Activated T-helper 1 cell treated with anti-CD3 and anti-CD28 coated beads, Interleukin-12 subunit alpha, Interleukin-12 subunit beta, Interleukin-2, Interleukin-4 antibody, amounts not matched to agents 30 ng/mL and 10 ng/mL and 1 ng/mL, durations not matched to agents 14 hours and 24 hours and 36 hours (primary cell): ENCODE data around the gene ATP8A2. TPM values are rescaled to one million over a fixed set of nuclear protein-coding genes. Genes with fewer than 3 reads are reported as not detected.
"Not testable (repeated sequence)": the region's sequence is repeated elsewhere in the genome, so short reads cannot be mapped to it uniquely, and the experiment has no call there.

Source experiments
- DNase-seq: peaks from one replicate; pipeline ENCODE4 v3.0.0; 2021; ENCODE audit warnings: low spot score
- H3K27ac Mint-ChIP-seq: one replicate; pipeline ENCODE4 v1.8.0; 2021; ENCODE audit warnings: mild to moderate bottlenecking, mixed read lengths
- H3K27me3 Mint-ChIP-seq: one replicate; pipeline ENCODE4 v1.8.0; 2022; ENCODE audit warnings: mild to moderate bottlenecking, moderate library complexity, mixed read lengths; ENCODE audit not compliant: insufficient read depth
- H3K36me3 Mint-ChIP-seq: one replicate; pipeline ENCODE4 v1.8.0; 2021; ENCODE audit warnings: low read depth, mixed read lengths
- H3K4me1 Mint-ChIP-seq: one replicate; pipeline ENCODE4 v1.8.0; 2021; ENCODE audit warnings: low read depth, mixed read lengths
- H3K4me3 Mint-ChIP-seq: one replicate; pipeline ENCODE4 v1.8.0; 2021; ENCODE audit warnings: mild to moderate bottlenecking, moderate library complexity, mixed read lengths
- H3K9me3 Mint-ChIP-seq: one replicate; pipeline ENCODE4 v1.8.0; 2021; ENCODE audit warnings: mixed read lengths
- intact Hi-C: fragments of 100-400 bp; cut with micrococcal nuclease; formaldehyde crosslinking; loops from one replicate; pipeline ENCODE4 v1.15.1; 2024
- total RNA-seq: library from RNA; stranded (reverse); gene quantifications from 2 replicates; pipeline ENCODE4 v1.2.3, GENCODE V29; 2022

ATP8A2 gene
- total RNA-seq, 1 donor from 2014 or later: 0.52 TPM

GRCh38 chr13:25541434-25542123, 169.8 kb downstream of the ATP8A2 start:
- Mint-ChIP-seq H3K9me3 (no peaks in the 10 kb centered on the region), H3K4me1 (no peaks in the 10 kb centered on the region), H3K27me3 (peaks cover 9% of the 10 kb centered on the region), H3K27ac (no peak overlapping the region), H3K36me3 (no peaks in the 10 kb centered on the region), H3K4me3 (no peak overlapping the region)
- DNase-seq: no peak
- intact Hi-C loops: no loop called here

GRCh38 chr13:25548991-25549390, 177.2 kb downstream of the ATP8A2 start:
- intact Hi-C loops, H3K27ac Mint-ChIP-seq: not testable (repeated sequence)

GRCh38 chr13:25561812-25562211, 190.0 kb downstream of the ATP8A2 start:
- Mint-ChIP-seq H3K4me3 (no peak overlapping the region), H3K27ac (no peak overlapping the region), H3K4me1 (no peaks in the 10 kb centered on the region), H3K36me3 (no peaks in the 10 kb centered on the region), H3K9me3 (no peaks in the 10 kb centered on the region), H3K27me3 (peaks cover 15% of the 10 kb centered on the region)
- no peak for DNase-seq
- intact Hi-C loops: no loop called here

More at GRCh38 chr13:25548991-25549390, 177.2 kb downstream of the ATP8A2 start:
- H3K36me3 Mint-ChIP-seq, H3K4me1 Mint-ChIP-seq, H3K9me3 Mint-ChIP-seq, H3K4me3 Mint-ChIP-seq, DNase-seq: not testable (repeated sequence)
- peaks cover 22% of the 10 kb centered on the region for H3K27me3 Mint-ChIP-seq

GRCh38 chr13:25570185-25570584, 198.4 kb downstream of the ATP8A2 start:
- DNase-seq: no peak
- Mint-ChIP-seq H3K27me3 (peaks cover 28% of the 10 kb centered on the region), H3K36me3 (no peaks in the 10 kb centered on the region), H3K27ac (no peak overlapping the region), H3K9me3 (no peaks in the 10 kb centered on the region), H3K4me1 (peaks cover 6% of the 10 kb centered on the region), H3K4me3 (no peak overlapping the region)
- intact Hi-C loops: loop anchor here (5.0 to 10.0 kb wide), 3 partner anchors 237 to 1127 kb away; no protein-coding TSS in a partner anchor

GRCh38 chr13:25571237-25571636, 199.5 kb downstream of the ATP8A2 start:
- H3K27me3 Mint-ChIP-seq: peaks cover 29% of the 10 kb centered on the region
- intact Hi-C loops: loop anchor here (5.0 to 10.0 kb wide), 3 partner anchors 236 to 1126 kb away; no protein-coding TSS in a partner anchor

GRCh38 chr13:25572171-25572570, 200.4 kb downstream of the ATP8A2 start:
- peaks cover 15% of the 10 kb centered on the region for H3K4me1 Mint-ChIP-seq
- intact Hi-C loops: loop anchor here (5.0 to 10.0 kb wide), 3 partner anchors 235 to 1125 kb away; no protein-coding TSS in a partner anchor
- not testable (repeated sequence) for H3K36me3 Mint-ChIP-seq, DNase-seq, H3K4me3 Mint-ChIP-seq, H3K27ac Mint-ChIP-seq, H3K9me3 Mint-ChIP-seq
- peaks cover 24% of the 10 kb centered on the region for H3K27me3 Mint-ChIP-seq

More at GRCh38 chr13:25571237-25571636, 199.5 kb downstream of the ATP8A2 start:
- Mint-ChIP-seq H3K36me3 (no peaks in the 10 kb centered on the region), H3K9me3 (no peaks in the 10 kb centered on the region), H3K4me3 (no peak overlapping the region), H3K27ac (no peak overlapping the region), H3K4me1 (peaks cover 14% of the 10 kb centered on the region)
- no peak for DNase-seq

GRCh38 chr13:25574437-25575411, 202.9 kb downstream of the ATP8A2 start:
- no peak overlapping the region for H3K4me3 Mint-ChIP-seq
- H3K4me1 Mint-ChIP-seq: peaks cover 15% of the 10 kb centered on the region
- H3K27me3 Mint-ChIP-seq: peaks cover 22% of the 10 kb centered on the region
- DNase-seq: peak; percentile 68
- H3K27ac Mint-ChIP-seq: no peak overlapping the region
- H3K9me3 Mint-ChIP-seq: no peaks in the 10 kb centered on the region
- H3K36me3 Mint-ChIP-seq: no peaks in the 10 kb centered on the region
- intact Hi-C loops: loop anchor here (1.0 to 10.0 kb wide), 7 partner anchors 178 to 1123 kb away; no protein-coding TSS in a partner anchor

- intact Hi-C loops: loop anchor here (2.0 to 10.0 kb wide), 2 partner anchors 177 to 329 kb away; no protein-coding TSS in a partner anchor
- peaks cover 20% of the 10 kb centered on the region for H3K27me3 Mint-ChIP-seq
Observed at GRCh38 chr13:25575562-25575961, 203.8 kb downstream of the ATP8A2 start.

GRCh38 chr13:25578526-25578925, 206.8 kb downstream of the ATP8A2 start:
- Mint-ChIP-seq H3K27ac (no peak overlapping the region), H3K9me3 (no peaks in the 10 kb centered on the region), H3K4me3 (no peak overlapping the region), H3K36me3 (no peaks in the 10 kb centered on the region), H3K4me1 (peaks cover 15% of the 10 kb centered on the region), H3K27me3 (peaks cover 13% of the 10 kb centered on the region)
- DNase-seq: no peak
- intact Hi-C loops: loop anchor here (10.0 kb wide), 1 partner anchor 326 kb away; no protein-coding TSS in a partner anchor

More at GRCh38 chr13:25575562-25575961, 203.8 kb downstream of the ATP8A2 start:
- Mint-ChIP-seq H3K27ac (no peak overlapping the region), H3K4me1 (peaks cover 15% of the 10 kb centered on the region), H3K36me3 (no peaks in the 10 kb centered on the region), H3K9me3 (no peaks in the 10 kb centered on the region), H3K4me3 (no peak overlapping the region)
- no peak for DNase-seq

- Mint-ChIP-seq H3K9me3 (no peaks in the 10 kb centered on the region), H3K27me3 (peaks cover 14% of the 10 kb centered on the region)
- intact Hi-C loops: loop anchor here (10.0 kb wide), 1 partner anchor 326 kb away; no protein-coding TSS in a partner anchor
Observed at GRCh38 chr13:25579221-25579620, 207.4 kb downstream of the ATP8A2 start.

GRCh38 chr13:25581351-25581750, 209.6 kb downstream of the ATP8A2 start:
- no peaks in the 10 kb centered on the region for H3K36me3 Mint-ChIP-seq
- intact Hi-C loops: no loop called here
- H3K27me3 Mint-ChIP-seq: peaks cover 19% of the 10 kb centered on the region
- no peaks in the 10 kb centered on the region for H3K9me3 Mint-ChIP-seq
- no peak overlapping the region for H3K4me3 Mint-ChIP-seq
- DNase-seq: no peak
- H3K4me1 Mint-ChIP-seq: peaks cover 7% of the 10 kb centered on the region
- no peak overlapping the region for H3K27ac Mint-ChIP-seq

More at GRCh38 chr13:25579221-25579620, 207.4 kb downstream of the ATP8A2 start:
- no peak for DNase-seq
- Mint-ChIP-seq H3K4me1 (peaks cover 15% of the 10 kb centered on the region), H3K36me3 (no peaks in the 10 kb centered on the region), H3K27ac (no peak overlapping the region), H3K4me3 (no peak overlapping the region)

- H3K27me3 Mint-ChIP-seq: peaks cover 30% of the 10 kb centered on the region
- H3K4me1 Mint-ChIP-seq: peaks cover 7% of the 10 kb centered on the region
- no peaks in the 10 kb centered on the region for H3K36me3 Mint-ChIP-seq
- intact Hi-C loops: no loop called here
- no peaks in the 10 kb centered on the region for H3K9me3 Mint-ChIP-seq
- no peak overlapping the region for H3K27ac Mint-ChIP-seq
- H3K4me3 Mint-ChIP-seq: no peak overlapping the region
- DNase-seq: no peak
Observed at GRCh38 chr13:25584087-25584486, 212.3 kb downstream of the ATP8A2 start.
